HepG2 (cell line): ENCODE results near the gene BOLA3. TPM values are rescaled to one million over a fixed set of nuclear protein-coding genes. Genes with fewer than 3 reads are reported as not detected.
A peak's percentile ranks its signal among the peaks of the same experiment; 100 is the strongest.

ENCODE experiments used
- MEIS2 ChIP-seq: sonication (generic); formaldehyde crosslinking; IDR thresholded peaks from 2 replicates; pipeline ENCODE4 v1.9.0; 2021; ENCODE audit warnings: mild to moderate bottlenecking, missing genetic modification reagents
- NFRKB ChIP-seq: fragments of 450-650 bp; IDR thresholded peaks from 2 replicates; pipeline ENCODE4 v1.6.1; 2017
- NFYB ChIP-seq: sonication (generic); formaldehyde crosslinking; IDR thresholded peaks from 2 replicates; pipeline ENCODE4 v1.4.0; 2020; ENCODE audit warnings: missing genetic modification reagents
- RARG ChIP-seq: sonication (generic); formaldehyde crosslinking; IDR thresholded peaks from 2 replicates; pipeline ENCODE4 v1.4.0; 2020; ENCODE audit warnings: low read depth, mild to moderate bottlenecking, missing genetic modification reagents
- REL ChIP-seq: sonication (generic); formaldehyde crosslinking; conservative IDR thresholded peaks from 2 replicates; pipeline ENCODE4 v1.8.0; 2022; ENCODE audit warnings: mild to moderate bottlenecking, missing genetic modification reagents, moderate library complexity
- SALL2 ChIP-seq: sonication (generic); formaldehyde crosslinking; IDR thresholded peaks from 2 replicates; pipeline ENCODE4 v1.8.1; 2023; ENCODE audit warnings: mild to moderate bottlenecking, missing genetic modification reagents, inconsistent platforms
- SP2 ChIP-seq: sonication (generic); formaldehyde crosslinking; IDR thresholded peaks from 2 replicates; pipeline ENCODE4 v1.5.1; 2020; ENCODE audit warnings: mild to moderate bottlenecking, missing genetic modification reagents
- TBX3 ChIP-seq: fragments of 450-650 bp; IDR thresholded peaks from 2 replicates; pipeline ENCODE4 v1.6.1; 2017; ENCODE audit warnings: antibody characterized with exemption, mild to moderate bottlenecking, inconsistent platforms, borderline replicate concordance
- ZBTB38 ChIP-seq: sonication (generic); formaldehyde crosslinking; IDR thresholded peaks from 2 replicates; pipeline ENCODE4 v1.5.1; 2020; ENCODE audit warnings: mild to moderate bottlenecking, missing genetic modification reagents
- ZFP36L2 ChIP-seq: sonication (generic); formaldehyde crosslinking; IDR thresholded peaks from 2 replicates; pipeline ENCODE4 v1.4.0; 2020; ENCODE audit warnings: missing genetic modification reagents
- ZFP41 ChIP-seq: sonication (generic); formaldehyde crosslinking; IDR thresholded peaks from 2 replicates; pipeline ENCODE4 v1.4.0; 2020; ENCODE audit warnings: mild to moderate bottlenecking, missing genetic modification reagents, borderline replicate concordance
- ZNF143 ChIP-seq: sonication (generic); formaldehyde crosslinking; IDR thresholded peaks from 2 replicates; pipeline ENCODE4 v1.4.0; 2020; ENCODE audit warnings: missing genetic modification reagents
- ZNF230 ChIP-seq: sonication (generic); formaldehyde crosslinking; IDR thresholded peaks from 2 replicates; pipeline ENCODE4 v1.4.0; 2020; ENCODE audit warnings: mild to moderate bottlenecking, missing genetic modification reagents
- ZNF253 ChIP-seq: sonication (generic); formaldehyde crosslinking; IDR thresholded peaks from 2 replicates; pipeline ENCODE4 v1.8.0; 2022; ENCODE audit warnings: mild to moderate bottlenecking, missing genetic modification reagents, borderline replicate concordance
- ZNF354B ChIP-seq: sonication (generic); formaldehyde crosslinking; IDR thresholded peaks from 2 replicates; pipeline ENCODE4 v1.8.0; 2022; ENCODE audit warnings: mild to moderate bottlenecking, missing genetic modification reagents
- ZNF816 ChIP-seq: sonication (generic); formaldehyde crosslinking; IDR thresholded peaks from 2 replicates; pipeline ENCODE4 v1.8.0; 2022; ENCODE audit warnings: missing genetic modification reagents, mild to moderate bottlenecking, borderline replicate concordance
- polyA plus RNA-seq, 8 experiments: library from polyadenylated mRNA; depleted of rRNA in 3 of 8; stranded (reverse) in 7 of 8; unstranded in 1 of 8; fragments of >200 nt; fragmentation: Illumina TruSeq in 4 of 8; extraction: Trizol in 4 of 8; gene quantifications; 2 replicates each; pipeline versions ENCODE4 v1.2.1 to v1.2.3, GENCODE V29; 2011 to 2016; ENCODE audit warnings: low read depth in 4 of 8, missing spikeins in 1 of 8, mixed read lengths in 1 of 8; ENCODE audit not compliant: insufficient read depth in 1 of 8
- total RNA-seq, 5 experiments: library from RNA; depleted of rRNA; stranded (reverse); fragments of >200 nt; fragmentation: Illumina TruSeq; extraction: Trizol; gene quantifications; 2 replicates each; pipeline ENCODE4 v1.2.3, GENCODE V29; 2016; ENCODE audit warnings: low read depth in 1 of 5
- TF ChIP-seq, protein P1 (sequence below): sonication (generic); formaldehyde crosslinking; IDR thresholded peaks from 2 replicates; pipeline ENCODE4 v1.5.1; 2020; ENCODE audit warnings: missing genetic modification reagents, mild to moderate bottlenecking, borderline replicate concordance
- TF ChIP-seq, protein P2 (sequence below): sonication (generic); formaldehyde crosslinking; IDR thresholded peaks from 2 replicates; pipeline ENCODE4 v1.4.0; 2020; ENCODE audit warnings: missing genetic modification reagents, mild to moderate bottlenecking, borderline replicate concordance
- TF ChIP-seq, protein P3 (sequence below): sonication (generic); formaldehyde crosslinking; IDR thresholded peaks from 2 replicates; pipeline ENCODE4 v1.4.0; 2020; ENCODE audit warnings: missing genetic modification reagents
- TF ChIP-seq, protein P4 (sequence below): conservative IDR thresholded peaks from 2 replicates; pipeline ENCODE4 v1.6.1; 2018; ENCODE audit warnings: missing genetic modification reagents
- TF ChIP-seq, protein P5 (sequence below): IDR thresholded peaks from 2 replicates; pipeline ENCODE4 v1.6.1; 2016; ENCODE audit warnings: mild to moderate bottlenecking, missing biosample characterization, missing genetic modification reagents

The BOLA3 gene
- total and polyA plus RNA-seq, 2 of the 13 experiments (the other 11 are each of a cell fraction or from before 2014, with no cell fraction given): 89.7 to 170 TPM

DNA sequence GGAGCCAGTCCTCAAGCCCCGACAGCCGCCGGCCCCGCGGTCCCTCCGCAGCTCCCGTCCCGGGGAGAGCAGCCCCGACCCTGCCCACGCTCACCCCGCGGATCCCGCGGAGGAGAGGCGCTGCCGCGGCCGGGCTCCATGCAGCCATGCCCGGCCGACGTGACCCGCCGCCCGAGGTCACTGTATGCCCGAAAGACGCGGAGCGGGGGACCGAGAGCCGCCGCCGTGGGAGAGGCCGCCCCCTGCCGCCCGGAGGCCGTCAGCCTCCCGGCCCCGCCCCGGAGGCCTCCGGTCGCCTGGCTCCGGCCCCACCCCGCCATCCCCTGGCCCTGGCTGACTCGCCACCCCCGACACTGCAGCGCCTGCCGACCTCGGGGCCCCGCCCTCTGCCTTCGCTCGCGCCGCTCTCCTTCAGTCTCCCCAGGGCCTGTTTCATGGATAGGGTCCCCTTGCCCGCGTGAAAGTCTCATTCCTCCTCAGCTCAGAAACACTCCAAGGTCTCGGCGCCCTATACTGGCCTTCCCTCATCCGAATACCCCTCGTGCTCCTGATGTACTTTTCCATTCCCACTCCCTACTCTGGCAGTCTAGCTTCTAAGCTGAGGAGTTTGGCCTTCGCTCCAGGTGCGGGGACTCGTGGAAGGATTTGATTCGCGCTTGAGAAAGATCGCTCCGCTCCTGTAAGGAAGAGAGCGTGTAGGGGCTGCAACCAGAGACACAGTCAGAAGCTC is at the start of gene BOLA3 (continued):
- TF ChIP-seq, protein P1, sequence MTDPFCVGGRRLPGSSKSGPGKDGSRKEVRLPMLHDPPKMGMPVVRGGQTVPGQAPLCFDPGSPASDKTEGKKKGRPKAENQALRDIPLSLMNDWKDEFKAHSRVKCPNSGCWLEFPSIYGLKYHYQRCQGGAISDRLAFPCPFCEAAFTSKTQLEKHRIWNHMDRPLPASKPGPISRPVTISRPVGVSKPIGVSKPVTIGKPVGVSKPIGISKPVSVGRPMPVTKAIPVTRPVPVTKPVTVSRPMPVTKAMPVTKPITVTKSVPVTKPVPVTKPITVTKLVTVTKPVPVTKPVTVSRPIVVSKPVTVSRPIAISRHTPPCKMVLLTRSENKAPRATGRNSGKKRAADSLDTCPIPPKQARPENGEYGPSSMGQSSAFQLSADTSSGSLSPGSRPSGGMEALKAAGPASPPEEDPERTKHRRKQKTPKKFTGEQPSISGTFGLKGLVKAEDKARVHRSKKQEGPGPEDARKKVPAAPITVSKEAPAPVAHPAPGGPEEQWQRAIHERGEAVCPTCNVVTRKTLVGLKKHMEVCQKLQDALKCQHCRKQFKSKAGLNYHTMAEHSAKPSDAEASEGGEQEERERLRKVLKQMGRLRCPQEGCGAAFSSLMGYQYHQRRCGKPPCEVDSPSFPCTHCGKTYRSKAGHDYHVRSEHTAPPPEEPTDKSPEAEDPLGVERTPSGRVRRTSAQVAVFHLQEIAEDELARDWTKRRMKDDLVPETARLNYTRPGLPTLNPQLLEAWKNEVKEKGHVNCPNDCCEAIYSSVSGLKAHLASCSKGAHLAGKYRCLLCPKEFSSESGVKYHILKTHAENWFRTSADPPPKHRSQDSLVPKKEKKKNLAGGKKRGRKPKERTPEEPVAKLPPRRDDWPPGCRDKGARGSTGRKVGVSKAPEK: no peak; the same call in 1 of the 2 replicates
- TF ChIP-seq ZBTB38 (CRISPR knock-in tag) (peak; percentile 77), SP2 (CRISPR knock-in tag) (peak; percentile 65), SALL2 (CRISPR knock-in tag) (peak; percentile 99), ZNF143 (no peak; the same call in 1 of the 2 replicates), MEIS2 (CRISPR knock-in tag) (peak; percentile 74; the same call in 1 of the 2 replicates), NFRKB (no peak), NFYB (CRISPR knock-in tag) (0 out of 2 replicates have a peak, but pooled peaks have one; percentile 15), ZNF253 (CRISPR knock-in tag) (no peak), ZNF354B (CRISPR knock-in tag) (no peak; the same call in 1 of the 2 replicates), ZNF230 (CRISPR knock-in tag) (no peak; the same call in 1 of the 2 replicates), TBX3 (no peak), ZFP41 (CRISPR knock-in tag) (no peak), ZNF816 (CRISPR knock-in tag) (peak; percentile 85), REL (CRISPR knock-in tag) (0 out of 2 replicates have a peak, but pooled peaks have one; percentile 30), ZFP36L2 (CRISPR knock-in tag) (no peak), RARG (no peak; the same call in 1 of the 2 replicates)
- TF ChIP-seq, protein P2, sequence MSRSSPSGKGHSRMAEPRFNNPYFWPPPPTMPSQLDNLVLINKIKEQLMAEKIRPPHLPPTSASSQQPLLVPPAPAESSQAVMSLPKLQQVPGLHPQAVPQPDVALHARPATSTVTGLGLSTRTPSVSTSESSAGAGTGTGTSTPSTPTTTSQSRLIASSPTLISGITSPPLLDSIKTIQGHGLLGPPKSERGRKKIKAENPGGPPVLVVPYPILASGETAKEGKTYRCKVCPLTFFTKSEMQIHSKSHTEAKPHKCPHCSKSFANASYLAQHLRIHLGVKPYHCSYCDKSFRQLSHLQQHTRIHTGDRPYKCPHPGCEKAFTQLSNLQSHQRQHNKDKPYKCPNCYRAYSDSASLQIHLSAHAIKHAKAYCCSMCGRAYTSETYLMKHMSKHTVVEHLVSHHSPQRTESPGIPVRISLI: no peak; the same call in 1 of the 2 replicates
- TF ChIP-seq, protein P3, sequence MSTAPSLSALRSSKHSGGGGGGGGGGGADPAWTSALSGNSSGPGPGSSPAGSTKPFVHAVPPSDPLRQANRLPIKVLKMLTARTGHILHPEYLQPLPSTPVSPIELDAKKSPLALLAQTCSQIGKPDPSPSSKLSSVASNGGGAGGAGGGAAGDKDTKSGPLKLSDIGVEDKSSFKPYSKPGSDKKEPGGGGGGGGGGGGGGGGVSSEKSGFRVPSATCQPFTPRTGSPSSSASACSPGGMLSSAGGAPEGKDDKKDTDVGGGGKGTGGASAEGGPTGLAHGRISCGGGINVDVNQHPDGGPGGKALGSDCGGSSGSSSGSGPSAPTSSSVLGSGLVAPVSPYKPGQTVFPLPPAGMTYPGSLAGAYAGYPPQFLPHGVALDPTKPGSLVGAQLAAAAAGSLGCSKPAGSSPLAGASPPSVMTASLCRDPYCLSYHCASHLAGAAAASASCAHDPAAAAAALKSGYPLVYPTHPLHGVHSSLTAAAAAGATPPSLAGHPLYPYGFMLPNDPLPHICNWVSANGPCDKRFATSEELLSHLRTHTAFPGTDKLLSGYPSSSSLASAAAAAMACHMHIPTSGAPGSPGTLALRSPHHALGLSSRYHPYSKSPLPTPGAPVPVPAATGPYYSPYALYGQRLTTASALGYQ (CRISPR knock-in tag): peak; percentile 77
- TF ChIP-seq, protein P4, sequence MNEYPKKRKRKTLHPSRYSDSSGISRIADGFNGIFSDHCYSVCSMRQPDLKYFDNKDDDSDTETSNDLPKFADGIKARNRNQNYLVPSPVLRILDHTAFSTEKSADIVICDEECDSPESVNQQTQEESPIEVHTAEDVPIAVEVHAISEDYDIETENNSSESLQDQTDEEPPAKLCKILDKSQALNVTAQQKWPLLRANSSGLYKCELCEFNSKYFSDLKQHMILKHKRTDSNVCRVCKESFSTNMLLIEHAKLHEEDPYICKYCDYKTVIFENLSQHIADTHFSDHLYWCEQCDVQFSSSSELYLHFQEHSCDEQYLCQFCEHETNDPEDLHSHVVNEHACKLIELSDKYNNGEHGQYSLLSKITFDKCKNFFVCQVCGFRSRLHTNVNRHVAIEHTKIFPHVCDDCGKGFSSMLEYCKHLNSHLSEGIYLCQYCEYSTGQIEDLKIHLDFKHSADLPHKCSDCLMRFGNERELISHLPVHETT (CRISPR knock-in tag): peak; percentile 80; the same call in 1 of the 2 replicates
- TF ChIP-seq, protein P5, sequence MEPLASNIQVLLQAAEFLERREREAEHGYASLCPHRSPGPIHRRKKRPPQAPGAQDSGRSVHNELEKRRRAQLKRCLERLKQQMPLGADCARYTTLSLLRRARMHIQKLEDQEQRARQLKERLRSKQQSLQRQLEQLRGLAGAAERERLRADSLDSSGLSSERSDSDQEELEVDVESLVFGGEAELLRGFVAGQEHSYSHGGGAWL (CRISPR knock-in tag): 0 out of 2 replicates have a peak, but pooled peaks have one; percentile 58
